C1 segment of cervical spinal cord (tissue), 14 donors: ENCODE data around the gene NXN.
"Not testable (repeated sequence)": the region's sequence is repeated elsewhere in the genome, so short reads cannot be mapped to it uniquely, and the experiment has no call there.

ENCODE experiments used
- DNase-seq, 14 donors: peaks; one replicate each; lab custom pipeline; 2025; lab: John Stamatoyannopoulos, UW

Gene NXN

DNA sequence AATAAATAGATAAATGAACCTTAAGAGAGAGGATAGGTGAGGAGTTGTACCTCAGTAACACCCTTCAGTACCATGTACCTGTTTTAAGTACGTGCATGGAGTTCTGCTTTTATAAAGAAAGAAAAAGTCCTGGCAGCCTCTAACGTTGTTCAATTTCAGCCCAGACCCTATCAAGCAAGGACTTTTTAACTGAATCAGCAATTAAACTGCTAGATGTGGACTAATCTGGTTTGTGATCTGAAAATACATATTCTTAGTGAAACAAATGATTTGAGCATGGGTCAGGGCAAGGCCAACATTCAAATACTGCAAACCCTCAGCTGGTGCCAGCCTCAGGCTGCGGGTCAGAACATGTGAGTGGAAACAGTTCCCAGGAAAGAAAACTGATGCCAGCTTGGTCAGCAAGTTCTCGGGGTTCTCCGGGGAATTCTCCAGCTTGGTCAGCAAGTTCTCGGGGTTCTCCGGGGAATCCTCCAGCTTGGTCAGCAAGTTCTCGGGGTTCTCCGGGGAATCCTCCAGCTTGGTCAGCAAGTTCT, 112.9 kb downstream of the NXN start:
- no peak for DNase-seq

DNA sequence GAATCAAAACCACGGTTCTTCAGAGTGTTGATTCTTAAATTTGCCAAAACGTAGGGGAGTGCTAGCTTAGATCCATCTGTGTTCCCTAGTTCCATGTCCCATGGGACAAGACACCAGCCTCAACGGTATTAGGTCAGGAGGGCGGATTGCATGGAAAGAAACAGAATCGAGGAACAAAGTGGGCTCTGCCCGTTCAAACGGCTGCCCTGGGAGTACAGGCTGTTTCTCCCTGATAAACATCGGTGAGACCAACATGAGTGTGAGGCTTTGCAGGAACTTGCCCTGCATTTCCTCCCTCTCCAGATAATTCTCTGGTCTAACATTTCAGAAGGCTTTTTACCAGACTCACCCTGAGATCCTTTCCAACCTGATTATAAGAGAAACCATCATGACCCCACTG, 115.3 kb downstream of the NXN start:
- DNase-seq: no peak

DNA sequence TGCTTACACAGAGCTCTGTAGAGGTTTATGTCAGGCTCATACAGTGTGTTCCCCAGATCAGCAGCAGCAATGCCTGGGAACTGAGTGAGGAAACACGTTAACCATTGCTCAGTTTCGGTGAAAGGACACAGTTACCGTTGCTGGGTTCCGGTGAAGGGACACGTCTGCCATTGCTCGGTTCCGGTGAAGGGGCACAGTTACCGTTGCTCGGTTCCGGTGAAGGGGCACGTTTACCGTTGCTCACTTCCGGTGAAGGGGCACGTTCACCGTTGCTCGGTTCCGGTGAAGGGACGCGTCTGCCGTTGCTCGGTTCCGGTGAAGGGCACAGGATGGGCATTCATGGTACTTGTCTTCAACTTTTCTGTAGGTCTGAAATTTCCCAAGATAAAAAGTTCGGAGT, 115.7 kb downstream of the NXN start:
- no peak for DNase-seq

DNA sequence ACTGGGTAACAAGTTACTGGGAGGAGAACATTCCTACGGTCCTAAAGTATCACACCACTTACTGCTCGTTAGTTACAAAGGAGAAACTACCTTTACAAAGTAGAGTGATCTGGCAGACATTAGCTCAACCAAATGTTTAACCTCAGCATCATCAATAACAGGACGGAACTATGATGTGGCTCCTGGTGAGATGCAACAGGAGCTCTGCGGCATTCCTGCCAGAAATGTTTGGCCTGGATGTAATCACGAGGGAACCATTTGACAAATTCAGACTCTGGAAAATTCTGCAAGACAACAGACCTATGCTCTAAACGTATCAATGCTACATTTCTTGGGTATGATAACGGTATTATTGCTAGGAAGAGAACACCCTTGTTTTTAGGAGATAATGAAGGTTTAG, 117.0 kb downstream of the NXN start:
- no peak for DNase-seq

DNA sequence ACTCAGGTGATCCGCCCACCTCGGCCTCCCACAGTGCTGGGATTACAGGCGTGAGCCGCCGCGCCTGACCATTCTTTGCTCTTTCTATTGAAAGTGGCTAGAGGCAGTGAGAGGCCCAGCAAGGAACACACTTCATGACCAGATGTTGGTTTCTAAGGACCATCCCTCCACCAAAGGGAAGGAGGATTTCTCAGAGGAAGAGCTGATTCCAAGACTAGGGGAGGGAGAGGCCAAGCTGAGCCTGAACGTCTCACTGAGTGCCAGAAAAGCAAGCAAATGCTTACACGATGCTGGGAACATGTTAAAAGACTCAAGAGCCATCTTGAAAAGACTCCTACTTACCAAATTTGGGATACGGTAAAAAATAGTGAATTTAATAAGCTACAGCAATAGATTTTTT, 118.2 kb downstream of the NXN start:
- DNase-seq: no peak

DNA sequence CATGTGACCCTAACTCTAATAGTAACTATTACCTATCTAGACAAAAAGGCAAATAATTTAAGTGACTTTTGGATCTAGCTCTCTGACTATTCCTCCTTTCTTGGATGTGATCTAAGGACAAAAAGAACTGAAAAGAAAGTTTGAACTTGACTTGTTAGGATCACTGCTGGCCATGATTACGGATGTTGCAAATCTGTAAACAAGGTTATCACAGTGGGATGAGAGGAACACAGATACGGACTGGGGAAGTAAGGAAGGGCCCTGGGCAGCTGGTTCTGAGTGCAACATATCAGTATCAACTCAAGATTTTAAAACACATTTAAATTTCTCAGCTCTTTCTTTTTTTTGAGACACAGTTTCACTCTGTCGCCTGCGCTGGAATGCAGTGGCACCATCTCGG, 118.8 kb downstream of the NXN start:
- DNase-seq: no peak

- DNase-seq: no peak
Measured at GRCh38 chr17:859824-860195, 119.8 kb downstream of the NXN start.

- no peak for DNase-seq
Measured at GRCh38 chr17:859061-859823, 120.3 kb downstream of the NXN start.

DNA sequence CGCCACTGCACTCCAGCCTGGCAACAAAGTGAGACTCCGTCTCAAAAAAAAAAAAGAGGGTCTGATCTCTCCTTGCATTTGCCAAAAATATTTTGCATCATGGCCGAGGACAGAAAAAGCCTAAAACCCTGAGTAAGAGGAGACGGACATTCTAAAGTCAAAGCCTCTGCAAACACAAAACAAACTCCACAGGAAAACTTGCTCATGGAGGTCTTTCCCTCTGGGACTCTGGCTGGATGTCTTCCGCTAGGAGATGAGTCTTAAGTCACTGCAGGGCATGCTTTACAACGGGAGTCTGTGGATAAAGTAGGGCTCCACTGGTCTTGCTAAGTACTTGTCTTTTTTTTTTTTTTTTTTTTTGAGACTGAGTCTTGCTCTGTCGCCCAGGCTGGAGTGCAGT, 123.4 kb downstream of the NXN start:
- no peak for DNase-seq

GRCh38 chr17:855569-855968, 124.0 kb downstream of the NXN start:
- DNase-seq: no peak

GRCh38 chr17:852850-853249, 126.7 kb downstream of the NXN start:
- not testable (repeated sequence) for DNase-seq

DNA sequence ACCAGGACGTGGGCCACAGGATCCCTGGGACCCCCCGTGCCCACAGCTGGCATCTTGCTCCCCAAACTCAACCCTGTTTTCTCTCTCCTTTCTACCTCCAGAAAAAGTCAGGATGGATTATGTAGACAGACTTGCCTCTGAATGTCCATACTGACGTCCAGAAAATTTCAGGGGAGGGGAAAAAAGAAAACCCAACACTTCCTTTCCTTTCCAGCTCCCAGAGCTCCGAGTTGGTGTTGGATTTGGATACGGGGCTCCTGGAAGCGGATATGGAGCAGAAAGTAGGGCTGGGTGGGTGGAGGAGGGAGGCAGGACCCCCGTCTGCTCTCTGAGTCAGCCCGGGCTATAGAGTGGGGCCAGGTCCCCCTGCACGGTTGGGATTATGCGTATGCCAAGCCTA, 127.2 kb downstream of the NXN start:
- no peak for DNase-seq

GRCh38 chr17:851924-852323, 127.7 kb downstream of the NXN start:
- DNase-seq: peak in 1 of 14 donors; percentile 8

DNA sequence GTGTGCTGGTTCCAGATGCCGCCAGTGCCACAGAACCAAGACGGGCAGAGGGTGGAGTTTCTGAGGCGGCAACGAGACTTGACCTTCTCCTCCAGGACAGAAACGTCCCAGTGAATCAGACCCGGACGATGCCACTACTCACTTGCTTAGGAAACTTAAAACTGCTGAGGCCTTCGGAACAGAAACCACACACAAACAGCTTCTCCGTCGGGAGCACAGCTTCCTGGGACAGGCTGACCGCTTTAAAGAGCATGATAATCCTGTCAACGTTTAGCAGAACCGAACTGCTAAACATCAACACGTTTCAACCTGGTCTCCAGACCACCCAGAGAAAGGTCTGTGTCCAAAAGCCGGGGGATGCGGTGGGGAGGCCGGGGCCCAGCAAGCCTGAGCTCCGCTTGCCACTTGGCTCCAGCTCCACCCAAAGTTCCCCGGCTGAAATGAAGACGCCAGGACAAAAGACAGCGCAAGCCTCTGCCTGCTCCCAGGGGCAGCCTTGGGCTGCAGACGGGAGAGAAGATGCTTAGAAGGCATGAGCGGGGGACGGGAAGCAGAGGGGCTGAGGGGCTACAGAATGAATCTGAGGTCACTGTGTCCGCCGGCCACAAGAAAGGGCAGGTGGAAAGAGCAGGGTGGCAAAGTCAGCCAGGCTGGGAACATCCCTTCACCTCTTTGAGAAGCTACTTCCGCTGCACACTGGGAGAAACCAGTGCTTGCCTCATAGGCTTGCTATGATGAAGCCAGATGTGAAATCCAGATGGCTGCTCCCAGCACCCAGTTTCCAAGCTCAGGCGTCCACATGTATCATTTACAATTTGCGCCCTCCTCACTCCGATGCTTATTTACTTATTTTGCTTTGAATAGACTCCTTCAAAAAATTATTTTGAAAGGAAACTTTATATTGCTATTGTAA, 128.5 kb downstream of the NXN start:
- DNase-seq: no peak

DNA sequence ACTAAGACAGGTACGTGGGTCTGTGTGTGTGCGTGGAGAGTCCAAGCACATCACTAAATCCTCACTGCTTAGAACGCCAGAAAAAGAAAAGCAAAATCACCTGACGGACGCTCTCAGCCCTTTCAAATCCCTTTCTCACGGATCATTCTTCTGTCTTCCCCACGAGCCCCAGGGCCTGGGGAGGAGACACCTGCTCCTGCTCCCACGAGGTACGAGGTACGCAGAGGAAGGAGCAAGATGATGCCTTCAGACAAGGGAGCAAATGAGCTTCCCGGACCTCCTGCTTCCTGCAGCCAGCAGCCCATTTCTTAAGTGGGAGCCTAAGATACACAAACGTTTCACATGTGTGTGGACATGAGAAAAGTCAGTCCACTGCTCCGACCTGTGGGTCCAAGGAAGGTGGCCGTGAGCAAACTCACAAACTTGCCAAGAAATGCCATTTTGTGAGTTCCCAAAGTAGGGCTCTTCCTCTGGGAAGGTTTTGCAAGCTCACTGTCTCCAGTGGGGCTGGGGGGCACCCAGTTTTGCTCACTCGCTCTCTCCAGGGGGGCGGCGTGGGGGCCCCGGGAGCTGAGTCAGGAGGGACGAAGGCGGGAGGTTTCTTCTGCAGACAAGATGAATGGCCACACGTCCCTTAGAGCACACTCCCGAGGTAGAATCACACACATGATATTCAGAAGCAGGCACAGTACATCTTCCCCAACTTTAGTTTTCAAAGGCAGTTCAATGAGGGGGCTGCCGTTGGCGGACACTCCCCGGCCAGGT, 129.3 kb downstream of the NXN start:
- no peak for DNase-seq

DNA sequence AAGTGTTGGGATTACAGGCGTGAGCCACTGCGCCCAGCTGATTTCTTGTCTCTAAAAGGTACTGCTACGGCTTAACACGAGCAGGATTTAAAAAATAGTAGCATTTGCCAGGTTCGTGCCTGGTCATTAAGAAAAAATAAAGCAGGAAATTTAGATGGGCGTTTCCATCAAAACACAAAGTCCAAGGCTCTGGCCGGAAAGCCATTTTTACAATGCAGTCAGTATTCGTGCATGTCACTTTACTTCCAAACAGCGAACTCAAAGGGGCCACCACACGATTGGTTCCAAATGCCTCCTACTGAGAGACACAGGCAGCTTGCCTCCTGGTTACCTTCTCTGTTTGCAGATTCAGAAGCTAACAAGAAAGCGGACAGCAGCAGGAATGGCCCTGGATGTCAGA, 131.2 kb downstream of the NXN start:
- no peak for DNase-seq

DNA sequence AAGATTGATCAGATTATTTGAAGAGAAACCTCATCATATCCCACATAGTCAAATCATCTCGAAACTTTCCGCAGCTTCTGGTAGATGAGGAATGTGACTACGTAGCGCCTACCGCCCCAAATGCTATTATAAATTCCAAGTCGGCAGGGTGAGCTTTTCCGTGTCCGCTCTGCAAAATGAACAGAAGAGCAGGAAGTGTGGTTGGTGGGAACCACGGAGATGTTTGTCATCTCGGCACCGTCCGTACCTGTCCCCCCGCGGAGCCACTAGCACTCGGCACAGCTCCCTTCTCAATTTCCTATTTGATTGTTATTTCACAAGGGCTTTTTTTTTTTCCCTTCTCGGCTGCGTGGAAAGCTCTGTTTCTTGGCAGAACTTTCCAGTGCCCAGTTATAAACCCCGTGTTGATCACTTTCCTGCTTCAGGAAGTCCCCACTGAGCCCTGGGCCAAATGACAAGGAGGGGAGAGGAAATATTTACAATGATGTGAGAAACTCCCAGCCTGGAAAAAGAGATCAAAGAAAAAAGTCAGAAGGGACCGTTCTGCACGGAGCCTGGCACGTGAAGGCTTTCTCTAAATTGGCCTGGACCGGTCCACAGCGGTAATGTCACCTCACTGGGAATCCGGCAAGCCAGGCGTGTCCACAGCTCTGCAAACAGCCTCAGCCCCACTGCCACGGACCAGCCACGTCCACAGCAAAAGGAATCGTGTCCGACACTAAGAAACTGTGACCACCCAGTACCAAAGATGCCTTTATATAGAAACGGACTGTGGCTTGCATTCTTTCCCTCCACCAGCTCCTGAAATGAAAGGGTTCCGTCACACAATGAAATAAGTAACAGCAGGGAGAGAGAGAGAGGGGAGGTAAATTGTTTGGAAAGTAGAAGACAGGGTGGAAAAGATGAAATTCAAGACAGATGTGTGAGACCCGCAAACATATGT, 132.4 kb downstream of the NXN start:
- DNase-seq: no peak

DNA sequence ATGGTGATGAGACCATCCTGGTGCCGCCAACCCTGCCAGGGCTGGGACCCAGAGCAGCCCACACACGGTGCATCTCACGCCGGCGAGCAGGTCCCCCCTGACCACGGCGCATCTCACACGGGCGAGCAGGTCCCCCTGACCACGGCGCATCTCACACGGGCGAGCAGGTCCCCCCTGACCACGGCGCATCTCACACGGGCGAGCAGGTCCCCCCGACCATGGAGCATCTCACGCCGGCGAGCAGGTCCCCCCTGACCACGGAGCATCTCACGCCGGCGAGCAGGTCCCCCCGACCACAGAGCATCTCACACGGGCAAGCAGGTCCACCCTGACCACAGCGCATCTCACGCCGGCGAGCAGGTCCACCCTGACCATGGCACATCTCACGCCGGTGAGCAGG, 138.3 kb downstream of the NXN start:
- DNase-seq: no peak

- no peak for DNase-seq
Measured at GRCh38 chr17:838486-838885, 141.1 kb downstream of the NXN start.

GRCh38 chr17:836151-836550, 143.4 kb downstream of the NXN start:
- no peak for DNase-seq

GRCh38 chr17:835721-836120, 143.9 kb downstream of the NXN start:
- DNase-seq: not testable (repeated sequence)
